HepG2 (cell line): ENCODE measurements around the gene TMEM260. TPM values are rescaled to one million over a fixed set of nuclear protein-coding genes. Genes with fewer than 3 reads are reported as not detected.
A peak's percentile ranks its signal among the peaks of the same experiment; 100 is the strongest.

Experiments
- ARID5B ChIP-seq: IDR thresholded peaks from 2 replicates; pipeline ENCODE4 v1.4.0; 2020; ENCODE audit warnings: mild to moderate bottlenecking, missing genetic modification reagents
- ATF4 ChIP-seq, 2 experiments: fragments of 450-650 bp in 1 of 2; sonication (generic) in 1 of 2; formaldehyde crosslinking; IDR thresholded peaks; 2 replicates each; pipeline versions ENCODE4 v1.5.0 to v1.8.0; 2020 to 2022; ENCODE audit warnings: mild to moderate bottlenecking in 1 of 2, missing genetic modification reagents in 1 of 2
- CC2D1A ChIP-seq: sonication (generic); formaldehyde crosslinking; IDR thresholded peaks from 2 replicates; pipeline ENCODE4 v1.8.1; 2023; ENCODE audit warnings: mild to moderate bottlenecking, missing genetic modification reagents
- CHCHD3 ChIP-seq: sonication (generic); formaldehyde crosslinking; IDR thresholded peaks from 2 replicates; pipeline ENCODE4 v1.8.0; 2022; ENCODE audit warnings: mild to moderate bottlenecking, missing genetic modification reagents, moderate library complexity
- GATA4 ChIP-seq: sonication (generic); IDR thresholded peaks from 2 replicates; pipeline ENCODE4 v1.6.1; 2016; ENCODE audit warnings: antibody characterized with exemption, low read depth, borderline replicate concordance
- GATAD2A ChIP-seq: IDR thresholded peaks from 2 replicates; pipeline ENCODE4 v1.6.1; 2016
- HOXA5 ChIP-seq: sonication (generic); formaldehyde crosslinking; IDR thresholded peaks from 2 replicates; pipeline ENCODE4 v1.4.0; 2020; ENCODE audit warnings: missing genetic modification reagents
- HOXA9 ChIP-seq: sonication (generic); formaldehyde crosslinking; IDR thresholded peaks from 2 replicates; pipeline ENCODE4 v1.8.1; 2022; ENCODE audit warnings: missing genetic modification reagents, mild to moderate bottlenecking, moderate library complexity, borderline replicate concordance
- IRF2 ChIP-seq: IDR thresholded peaks from 2 replicates; pipeline ENCODE4 v1.6.1; 2018; ENCODE audit warnings: missing genetic modification reagents, missing compliant biosample characterization
- MED13 ChIP-seq: sonication (generic); formaldehyde crosslinking; IDR thresholded peaks from 2 replicates; pipeline ENCODE4 v1.5.0; 2020; ENCODE audit warnings: missing genetic modification reagents
- NR2F2 ChIP-seq: IDR thresholded peaks from 2 replicates; pipeline ENCODE4 v1.6.1; 2012; ENCODE audit warnings: low read depth, inconsistent platforms, borderline replicate concordance
- RAD51 ChIP-seq: fragments of 450-650 bp; IDR thresholded peaks from 2 replicates; pipeline ENCODE4 v1.6.1; 2016; ENCODE audit warnings: borderline replicate concordance
- SOX5 ChIP-seq: IDR thresholded peaks from 2 replicates; pipeline ENCODE4 v1.6.1; 2016; ENCODE audit warnings: borderline replicate concordance
- SRSF4 ChIP-seq: fragments of 200-400 bp; formaldehyde crosslinking; IDR thresholded peaks from one replicate; pipeline ENCODE4 v1.6.1; 2018; ENCODE audit warnings: mild to moderate bottlenecking, low read depth, low read length, moderate library complexity; ENCODE audit not compliant: poor library complexity, severe bottlenecking
- U2AF1 ChIP-seq: fragments of 200-400 bp; formaldehyde crosslinking; optimal IDR thresholded peaks from 2 replicates; pipeline ENCODE3; 2017; ENCODE audit warnings: mild to moderate bottlenecking, low read depth, low read length
- ZMYM2 ChIP-seq: sonication (generic); formaldehyde crosslinking; IDR thresholded peaks from 2 replicates; pipeline ENCODE4 v1.8.0; 2022; ENCODE audit warnings: mild to moderate bottlenecking, missing genetic modification reagents
- ZNF33B ChIP-seq: sonication (generic); formaldehyde crosslinking; IDR thresholded peaks from 2 replicates; pipeline ENCODE4 v1.5.1; 2020; ENCODE audit warnings: mild to moderate bottlenecking, missing genetic modification reagents
- ZNF367 ChIP-seq: sonication (generic); formaldehyde crosslinking; IDR thresholded peaks from 2 replicates; pipeline ENCODE4 v1.4.0; 2020; ENCODE audit warnings: missing genetic modification reagents, borderline replicate concordance
- ZNF468 ChIP-seq: sonication (generic); formaldehyde crosslinking; IDR thresholded peaks from 2 replicates; pipeline ENCODE4 v1.8.0; 2022; ENCODE audit warnings: mild to moderate bottlenecking, moderate library complexity, missing genetic modification reagents
- ZNF556 ChIP-seq: sonication (generic); formaldehyde crosslinking; IDR thresholded peaks from 2 replicates; pipeline ENCODE4 v1.4.0; 2020; ENCODE audit warnings: mild to moderate bottlenecking, missing genetic modification reagents, borderline replicate concordance
- ZNF558 ChIP-seq: sonication (generic); formaldehyde crosslinking; IDR thresholded peaks from 2 replicates; pipeline ENCODE4 v1.9.0; 2022; ENCODE audit warnings: mild to moderate bottlenecking, missing genetic modification reagents, borderline replicate concordance
- ZNF564 ChIP-seq: sonication (generic); formaldehyde crosslinking; IDR thresholded peaks from 2 replicates; pipeline ENCODE4 v1.8.1; 2023; ENCODE audit warnings: mild to moderate bottlenecking, missing genetic modification reagents
- ZNF572 ChIP-seq: sonication (generic); formaldehyde crosslinking; IDR thresholded peaks from 2 replicates; pipeline ENCODE4 v1.5.1; 2020; ENCODE audit warnings: mild to moderate bottlenecking, missing genetic modification reagents
- ZNF703 ChIP-seq: sonication (generic); formaldehyde crosslinking; IDR thresholded peaks from 2 replicates; pipeline ENCODE4 v1.5.1; 2020; ENCODE audit warnings: missing genetic modification reagents, mild to moderate bottlenecking, moderate library complexity, borderline replicate concordance
- ZNF746 ChIP-seq: sonication (generic); formaldehyde crosslinking; IDR thresholded peaks from 2 replicates; pipeline ENCODE4 v1.8.0; 2022; ENCODE audit warnings: mild to moderate bottlenecking, missing genetic modification reagents
- ZNF749 ChIP-seq: sonication (generic); formaldehyde crosslinking; IDR thresholded peaks from 2 replicates; pipeline ENCODE4 v1.8.0; 2022; ENCODE audit warnings: mild to moderate bottlenecking, missing genetic modification reagents, moderate library complexity, borderline replicate concordance
- ZNF766 ChIP-seq: sonication (generic); formaldehyde crosslinking; IDR thresholded peaks from 2 replicates; pipeline ENCODE4 v1.5.0; 2020; ENCODE audit warnings: missing genetic modification reagents, borderline replicate concordance
- ZNF781 ChIP-seq: sonication (generic); formaldehyde crosslinking; IDR thresholded peaks from 2 replicates; pipeline ENCODE4 v1.5.1; 2020; ENCODE audit warnings: borderline replicate concordance, mild to moderate bottlenecking, missing genetic modification reagents; ENCODE audit errors: not compliant biosample characterization
- ZSCAN30 ChIP-seq: sonication (generic); formaldehyde crosslinking; IDR thresholded peaks from 2 replicates; pipeline ENCODE4 v1.5.0; 2020; ENCODE audit warnings: mild to moderate bottlenecking, missing genetic modification reagents
- polyA plus RNA-seq, 8 experiments: library from polyadenylated mRNA; depleted of rRNA in 3 of 8; stranded (reverse) in 7 of 8; unstranded in 1 of 8; fragments of >200 nt; fragmentation: Illumina TruSeq in 4 of 8; extraction: Trizol in 4 of 8; gene quantifications; 2 replicates each; pipeline versions ENCODE4 v1.2.1 to v1.2.3, GENCODE V29; 2011 to 2016; ENCODE audit warnings: low read depth in 4 of 8, missing spikeins in 1 of 8, mixed read lengths in 1 of 8; ENCODE audit not compliant: insufficient read depth in 1 of 8
- total RNA-seq, 5 experiments: library from RNA; depleted of rRNA; stranded (reverse); fragments of >200 nt; fragmentation: Illumina TruSeq; extraction: Trizol; gene quantifications; 2 replicates each; pipeline ENCODE4 v1.2.3, GENCODE V29; 2016; ENCODE audit warnings: low read depth in 1 of 5

Gene TMEM260
- total and polyA plus RNA-seq, 2 of the 13 experiments (the other 11 are each of a cell fraction or from before 2014, with no cell fraction given): 7.7 to 9.3 TPM

- TF ChIP-seq ZSCAN30 (CRISPR knock-in tag) (no peak), HOXA5 (CRISPR knock-in tag) (0 out of 2 replicates have a peak, but pooled peaks have one; percentile 46), RAD51 (no peak), ATF4 (CRISPR knock-in tag; IDR thresholded peaks at IDR 0.05) (peak in 1 of 2 experiments; percentile 95; a peak in 2 of 4 replicates), ZNF572 (CRISPR knock-in tag) (no peak), ZNF367 (no peak), HOXA9 (no peak), ZNF703 (CRISPR knock-in tag) (no peak), GATA4 (no peak), ARID5B (peak; percentile 43), ZNF33B (CRISPR knock-in tag) (no peak), ZMYM2 (CRISPR knock-in tag) (no peak), ZNF766 (CRISPR knock-in tag) (no peak), CHCHD3 (no peak), ZNF749 (no peak), IRF2 (no peak), ZNF564 (CRISPR knock-in tag) (no peak), MED13 (CRISPR knock-in tag) (no peak), ZNF746 (CRISPR knock-in tag) (no peak; the same call in 1 of the 2 replicates), ZNF781 (CRISPR knock-in tag) (no peak), SOX5 (peak; percentile 16; the same call in 1 of the 2 replicates), CC2D1A (CRISPR knock-in tag) (no peak), GATAD2A (CRISPR knock-in tag) (peak; percentile 35; the same call in 1 of the 2 replicates), NR2F2 (no peak), ZNF468 (CRISPR knock-in tag) (no peak), ZNF556 (CRISPR knock-in tag) (no peak), U2AF1 (no peak), ZNF558 (CRISPR knock-in tag) (no peak), SRSF4 (no peak)
These were observed 23.6 kb upstream of the TMEM260 start (continued) for GRCh38 chr14:56555921-56556570.
